SW480 (cell line): ENCODE data around the gene SPHK2.

Experiments used
- DNase-seq: peaks from one replicate; pipeline ENCODE4 v3.0.0-alpha.2; 2016; ENCODE audit warnings: low spot score

SPHK2 gene

GRCh38 chr19:48603850-48604249, 15.5 kb upstream of the SPHK2 start:
- DNase-seq, result no peak

GRCh38 chr19:48606463-48607358, 12.6 kb upstream of the SPHK2 start, which contains the start of gene SPACA4:
SPACA4 (plus strand) TSS chr19:48606742; CDS start chr19:48606979, 237 bp downstream.
- no peak for DNase-seq

GRCh38 chr19:48607359-48607755, 11.9 kb upstream of the SPHK2 start:
- DNase-seq, result no peak

- peak; percentile 84 for DNase-seq
Observed at GRCh38 chr19:48608798-48609263, 10.5 kb upstream of the SPHK2 start.

- DNase-seq, result no peak
Observed at GRCh38 chr19:48609571-48610108, 9.7 kb upstream of the SPHK2 start.

- no peak for DNase-seq
Observed at GRCh38 chr19:48611872-48612271, 7.4 kb upstream of the SPHK2 start.

- DNase-seq, result no peak
Observed at GRCh38 chr19:48613024-48613851, 6.1 kb upstream of the SPHK2 start.

GRCh38 chr19:48613852-48614435, 5.4 kb upstream of the SPHK2 start:
- DNase-seq, result no peak

GRCh38 chr19:48614436-48615230, 4.7 kb upstream of the SPHK2 start, which contains the start of gene FAM83E:
FAM83E (minus strand) TSS chr19:48615076; CDS start chr19:48613372, 1,704 bp downstream.
- DNase-seq, result peak; percentile 85

- DNase-seq, result no peak
Observed at GRCh38 chr19:48615231-48616040, 3.9 kb upstream of the SPHK2 start.

- DNase-seq, result no peak
Observed at GRCh38 chr19:48616041-48616436, 3.3 kb upstream of the SPHK2 start.

- no peak for DNase-seq
Observed at GRCh38 chr19:48616491-48617056, 2.7 kb upstream of the SPHK2 start.

- DNase-seq, result no peak
Observed at GRCh38 chr19:48617146-48617937, 2.0 kb upstream of the SPHK2 start.

GRCh38 chr19:48618278-48618915, 909 bp upstream of the SPHK2 start:
- DNase-seq, result no peak

- no peak for DNase-seq
Observed at GRCh38 chr19:48619692-48620585, 633 bp downstream of the SPHK2 start.

- DNase-seq, result no peak
Observed at GRCh38 chr19:48623556-48624066, 4.3 kb downstream of the SPHK2 start.

- peak; percentile 98 for DNase-seq
Observed at GRCh38 chr19:48624067-48624594, 4.8 kb downstream of the SPHK2 start.
